GM12878 (cell line): ENCODE measurements around the gene FCHSD2.

ENCODE experiments used
- CBX5 ChIP-seq: sonication (generic); IDR thresholded peaks from 2 replicates; pipeline ENCODE4 v1.6.1; 2016; ENCODE audit warnings: low read depth, moderate library complexity, mild to moderate bottlenecking, inconsistent platforms
- CTCF ChIP-seq, 3 experiments: IDR thresholded peaks in 2 of 3; conservative IDR thresholded peaks in 1 of 3; 2 replicates each; pipeline ENCODE4 v1.5.1; 2011; ENCODE audit warnings: low read depth in 3 of 3, low read length in 3 of 3, mild to moderate bottlenecking in 3 of 3, control low read depth in 2 of 3, moderate library complexity in 2 of 3, inconsistent platforms in 1 of 3, mixed read lengths in 1 of 3; ENCODE audit not compliant: control insufficient read depth in 2 of 3, insufficient read depth in 1 of 3; ENCODE audit errors: extremely low read depth in 1 of 3
- EED ChIP-seq: sonication (generic); IDR thresholded peaks from 2 replicates; pipeline ENCODE4 v1.6.1; 2016; ENCODE audit warnings: antibody characterized with exemption, low read depth
- JUND ChIP-seq: IDR thresholded peaks from 2 replicates; pipeline ENCODE4 v1.6.1; 2012; ENCODE audit warnings: low read depth, mild to moderate bottlenecking, low read length, improper control_type of control experiment, moderate library complexity
- MEF2A ChIP-seq: IDR thresholded peaks from 2 replicates; pipeline ENCODE4 v1.6.1; 2011; ENCODE audit warnings: low read depth, mild to moderate bottlenecking, low read length, moderate library complexity; ENCODE audit not compliant: insufficient read depth
- RAD51 ChIP-seq: fragments of 450-650 bp; IDR thresholded peaks from 2 replicates; pipeline ENCODE4 v1.6.1; 2016; ENCODE audit warnings: moderate library complexity, mild to moderate bottlenecking, inconsistent platforms
- RELB ChIP-seq: fragments of 450-650 bp; IDR thresholded peaks from 2 replicates; pipeline ENCODE4 v1.6.1; 2017; ENCODE audit warnings: low read depth, mild to moderate bottlenecking, moderate library complexity
- SUZ12 ChIP-seq: fragments of 200-600 bp; sonication (generic); IDR thresholded peaks from one replicate; pipeline ENCODE4 v1.6.1; 2018; ENCODE audit warnings: antibody characterized with exemption, mild to moderate bottlenecking; ENCODE audit not compliant: unreplicated experiment
- YY1 ChIP-seq: IDR thresholded peaks from 2 replicates; pipeline ENCODE4 v1.6.1; 2011; ENCODE audit warnings: low read depth, mild to moderate bottlenecking, low read length
- TF ChIP-seq, protein P1 (sequence below): IDR thresholded peaks from 2 replicates; pipeline ENCODE4 v1.6.1; 2012; ENCODE audit warnings: low read length, inconsistent platforms
- TF ChIP-seq, protein P2 (sequence below): fragments of 150-350 bp; IDR thresholded peaks from 2 replicates; pipeline ENCODE4 v1.6.1; 2014; ENCODE audit warnings: mild to moderate bottlenecking, low read depth, low read length

- TF ChIP-seq EED (no peak), JUND (no peak), RELB (no peak), CTCF (IDR thresholded peaks at IDR 0.05 in 2 of 3, conservative IDR thresholded peaks at IDR 0.05 in 1 of 3; ENCODE audit: control insufficient read depth in 2 of 3, extremely low read depth in 1 of 3, insufficient read depth in 1 of 3, low read depth in 3 of 3, low read length in 3 of 3) (no peak), YY1 (no peak), SUZ12 (no peak), CBX5 (no peak), MEF2A (no peak), RAD51 (no peak)
- TF ChIP-seq, protein P1, sequence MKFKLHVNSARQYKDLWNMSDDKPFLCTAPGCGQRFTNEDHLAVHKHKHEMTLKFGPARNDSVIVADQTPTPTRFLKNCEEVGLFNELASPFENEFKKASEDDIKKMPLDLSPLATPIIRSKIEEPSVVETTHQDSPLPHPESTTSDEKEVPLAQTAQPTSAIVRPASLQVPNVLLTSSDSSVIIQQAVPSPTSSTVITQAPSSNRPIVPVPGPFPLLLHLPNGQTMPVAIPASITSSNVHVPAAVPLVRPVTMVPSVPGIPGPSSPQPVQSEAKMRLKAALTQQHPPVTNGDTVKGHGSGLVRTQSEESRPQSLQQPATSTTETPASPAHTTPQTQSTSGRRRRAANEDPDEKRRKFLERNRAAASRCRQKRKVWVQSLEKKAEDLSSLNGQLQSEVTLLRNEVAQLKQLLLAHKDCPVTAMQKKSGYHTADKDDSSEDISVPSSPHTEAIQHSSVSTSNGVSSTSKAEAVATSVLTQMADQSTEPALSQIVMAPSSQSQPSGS, result no peak
- TF ChIP-seq, protein P2, sequence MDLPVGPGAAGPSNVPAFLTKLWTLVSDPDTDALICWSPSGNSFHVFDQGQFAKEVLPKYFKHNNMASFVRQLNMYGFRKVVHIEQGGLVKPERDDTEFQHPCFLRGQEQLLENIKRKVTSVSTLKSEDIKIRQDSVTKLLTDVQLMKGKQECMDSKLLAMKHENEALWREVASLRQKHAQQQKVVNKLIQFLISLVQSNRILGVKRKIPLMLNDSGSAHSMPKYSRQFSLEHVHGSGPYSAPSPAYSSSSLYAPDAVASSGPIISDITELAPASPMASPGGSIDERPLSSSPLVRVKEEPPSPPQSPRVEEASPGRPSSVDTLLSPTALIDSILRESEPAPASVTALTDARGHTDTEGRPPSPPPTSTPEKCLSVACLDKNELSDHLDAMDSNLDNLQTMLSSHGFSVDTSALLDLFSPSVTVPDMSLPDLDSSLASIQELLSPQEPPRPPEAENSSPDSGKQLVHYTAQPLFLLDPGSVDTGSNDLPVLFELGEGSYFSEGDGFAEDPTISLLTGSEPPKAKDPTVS, result no peak
These were observed 86.3 kb downstream of the FCHSD2 start for GRCh38 chr11:73055655-73056354.
